SK-N-SH (cell line): ENCODE data around the gene DCDC2. TPM values are rescaled to one million over a fixed set of nuclear protein-coding genes. Genes with fewer than 3 reads are reported as not detected.

ENCODE experiments used
- CTCF ChIA-PET: fragments of 300-600, 350-600 bp; formaldehyde crosslinking; extraction: SDS; loops from one replicate; lab custom pipeline; 2021; lab: Yijun Ruan, JAX
- POLR2A ChIA-PET: fragments of 350-600 bp; sonication (Branson Sonifier 250); formaldehyde crosslinking; extraction: SDS; loops from one replicate; lab custom pipeline; 2020; ENCODE audit warnings: antibody characterized with exemption, inconsistent platforms; lab: Yijun Ruan, JAX
- DNase-seq: peaks from one replicate; pipeline ENCODE4 v3.0.0; 2012
- H2AFZ ChIP-seq: fragments of 200-600 bp; sonication (generic); 2 replicates; pipeline ENCODE4 v1.8.1; 2016; ENCODE audit warnings: antibody characterized with exemption, mild to moderate bottlenecking, low read depth
- H3F3A ChIP-seq: fragments of 200-600 bp; sonication (generic); replicated peaks from 2 replicates; pipeline ENCODE3; 2016; ENCODE audit warnings: antibody characterized with exemption, mild to moderate bottlenecking; ENCODE audit not compliant: insufficient read depth
- H3K27ac ChIP-seq, 2 experiments: fragments of 200-500 bp in 1 of 2; fragments of 200-600 bp in 1 of 2; sonication (Bioruptor generic) in 1 of 2; sonication (generic), shearing (Covaris generic) in 1 of 2; 2 replicates each; pipeline versions ENCODE4 v1.5.1 to v1.6.1; 2014 to 2016; ENCODE audit warnings: low read depth in 2 of 2, inconsistent platforms in 1 of 2, low read length in 1 of 2, mild to moderate bottlenecking in 1 of 2, mixed read lengths in 1 of 2
- H3K27me3 ChIP-seq: fragments of 200-600 bp; sonication (generic), shearing (Covaris generic); 2 replicates; pipeline ENCODE4 v1.6.1; 2016; ENCODE audit warnings: mixed run types; ENCODE audit not compliant: insufficient read depth
- H3K36me3 ChIP-seq, 2 experiments: fragments of 200-500 bp in 1 of 2; fragments of 200-600 bp in 1 of 2; sonication (Bioruptor generic) in 1 of 2; sonication (generic) in 1 of 2; replicated peaks in 1 of 2; 2 replicates each; pipeline versions ENCODE3 to v1.5.1; 2014 to 2016; ENCODE audit warnings: low read length in 1 of 2, mild to moderate bottlenecking in 1 of 2; ENCODE audit not compliant: insufficient read depth in 2 of 2, control insufficient read depth in 1 of 2
- H3K4me1 ChIP-seq, 2 experiments: fragments of 200-500 bp in 1 of 2; fragments of 200-600 bp in 1 of 2; sonication (Bioruptor generic) in 1 of 2; sonication (generic), shearing (Covaris generic) in 1 of 2; 2 replicates each; pipeline versions ENCODE4 v1.5.1 to v1.6.1; 2014 to 2016; ENCODE audit warnings: low read depth in 1 of 2, low read length in 1 of 2, mixed run types in 1 of 2; ENCODE audit not compliant: insufficient read depth in 2 of 2, control insufficient read depth in 1 of 2
- H3K4me2 ChIP-seq: fragments of 200-600 bp; sonication (generic), shearing (Covaris generic); 2 replicates; pipeline ENCODE4 v1.6.1; 2017; ENCODE audit warnings: mixed run types
- H3K4me3 ChIP-seq, 2 experiments: fragments of 200-500 bp in 1 of 2; fragments of 200-600 bp in 1 of 2; sonication (Bioruptor generic) in 1 of 2; sonication (generic), shearing (Covaris generic) in 1 of 2; 2 replicates each; pipeline versions ENCODE4 v1.5.1 to v1.8.1; 2014 to 2016; ENCODE audit warnings: low read depth in 2 of 2, inconsistent platforms in 1 of 2, low read length in 1 of 2, mild to moderate bottlenecking in 1 of 2, mixed read lengths in 1 of 2, moderate library complexity in 1 of 2
- H3K79me2 ChIP-seq: fragments of 200-600 bp; sonication (generic); 2 replicates; pipeline ENCODE4 v1.8.1; 2017; ENCODE audit warnings: mild to moderate bottlenecking; ENCODE audit not compliant: insufficient read depth
- H3K9ac ChIP-seq: fragments of 200-600 bp; sonication (generic); 2 replicates; pipeline ENCODE4 v1.6.1; 2017; ENCODE audit warnings: mixed run types
- H3K9me2 ChIP-seq: fragments of 200-600 bp; sonication (generic); 2 replicates; pipeline ENCODE4 v1.6.1; 2017; ENCODE audit warnings: mixed run types
- H3K9me3 ChIP-seq: fragments of 200-600 bp; sonication (generic); 2 replicates; pipeline ENCODE4 v1.6.1; 2017; ENCODE audit warnings: mixed run types, mild to moderate bottlenecking, moderate library complexity
- H4K20me1 ChIP-seq: fragments of 200-600 bp; sonication (generic); 2 replicates; pipeline ENCODE4 v1.6.1; 2017; ENCODE audit warnings: mild to moderate bottlenecking, mixed run types; ENCODE audit not compliant: insufficient read depth
- CTCF ChIP-seq: fragments of 200-600 bp; sonication (generic); IDR thresholded peaks from 2 replicates; pipeline ENCODE4 v1.6.1; 2017; ENCODE audit warnings: antibody characterized with exemption, mild to moderate bottlenecking, moderate library complexity
- EP300 ChIP-seq, 2 experiments: IDR thresholded peaks; 2 replicates each; pipeline versions ENCODE4 v1.4.0 to v1.6.1; 2012; ENCODE audit warnings: borderline replicate concordance in 1 of 2, low read depth in 1 of 2, low read length in 1 of 2
- FOXJ3 ChIP-seq: sonication (generic); formaldehyde crosslinking; IDR thresholded peaks from 2 replicates; pipeline ENCODE4 v1.5.1; 2020; ENCODE audit warnings: mild to moderate bottlenecking, missing genetic modification reagents
- FOXM1 ChIP-seq: IDR thresholded peaks from 2 replicates; pipeline ENCODE4 v1.4.0; 2012; ENCODE audit warnings: low read depth, mild to moderate bottlenecking
- GATA2 ChIP-seq: sonication (generic); formaldehyde crosslinking; IDR thresholded peaks from 2 replicates; pipeline ENCODE4 v1.5.0; 2020; ENCODE audit warnings: mild to moderate bottlenecking, missing genetic modification reagents
- MEF2A ChIP-seq: IDR thresholded peaks from 2 replicates; pipeline ENCODE4 v1.4.0; 2012; ENCODE audit warnings: low read depth, borderline replicate concordance
- MXI1 ChIP-seq: IDR thresholded peaks from 2 replicates; pipeline ENCODE4 v1.6.1; 2012; ENCODE audit warnings: mild to moderate bottlenecking, low read depth, low read length, improper control_type of control experiment
- POLR2AphosphoS5 ChIP-seq: IDR thresholded peaks from 2 replicates; pipeline ENCODE4 v1.6.1; 2012; ENCODE audit warnings: low read depth, low read length
- RCOR1 ChIP-seq: fragments of 150-350 bp; IDR thresholded peaks from 2 replicates; pipeline ENCODE4 v1.6.1; 2017; ENCODE audit warnings: antibody characterized with exemption, low read length
- RFX5 ChIP-seq: IDR thresholded peaks from 2 replicates; pipeline ENCODE4 v1.6.1; 2012; ENCODE audit warnings: mild to moderate bottlenecking, improper control_type of control experiment, low read length
- RXRA ChIP-seq: IDR thresholded peaks from 2 replicates; pipeline ENCODE4 v1.4.0; 2012; ENCODE audit warnings: low read depth, mild to moderate bottlenecking, borderline replicate concordance
- TCF12 ChIP-seq: IDR thresholded peaks from 2 replicates; pipeline ENCODE4 v1.4.0; 2012
- USF2 ChIP-seq: fragments of 150-350 bp; IDR thresholded peaks from 2 replicates; pipeline ENCODE4 v1.6.1; 2017; ENCODE audit warnings: antibody characterized with exemption, low read length, low read depth, borderline replicate concordance
- YY1 ChIP-seq: IDR thresholded peaks from 2 replicates; pipeline ENCODE4 v1.4.0; 2012; ENCODE audit warnings: low read depth, mild to moderate bottlenecking
- WGBS: methylation state at CpG from one replicate; pipeline ENCODE4 v1.1.6; 2017; ENCODE audit warnings: low lambda C conversion rate; 5-methylcytosine and 5-hydroxymethylcytosine counted together
- polyA plus RNA-seq, 3 experiments: library from polyadenylated mRNA; depleted of rRNA; stranded (reverse); fragments of >200 nt; gene quantifications; 2 replicates each; pipeline ENCODE4 v1.2.3, GENCODE V29; 2012
- TF ChIP-seq, protein P1 (sequence below): fragments of 150-350 bp; IDR thresholded peaks from 2 replicates; pipeline ENCODE4 v1.6.1; 2016; ENCODE audit warnings: mild to moderate bottlenecking, low read depth, low read length
- TF ChIP-seq, protein P2 (sequence below): IDR thresholded peaks from 2 replicates; pipeline ENCODE4 v1.4.0; 2012; ENCODE audit warnings: low read depth
- TF ChIP-seq, protein P3 (sequence below): IDR thresholded peaks from 2 replicates; pipeline ENCODE4; 2012

DCDC2 gene
- polyA plus RNA-seq, 1 of the 3 experiments (the other 2 are of a cell fraction): not detected

GRCh38 chr6:24139080-24139479 lies 218.8 kb downstream of the DCDC2 start:
- no peak for TF ChIP-seq TCF12
- TF ChIP-seq MEF2A: no peak
- TF ChIP-seq FOXJ3: no peak
- Histone ChIP-seq H3K36me3 (no peaks in the 10 kb centered on the region), H3K9ac (no peak overlapping the region), H3K4me1 (no peaks in the 10 kb centered on the region), H3K4me3 (no peak overlapping the region), H3K9me2 (no peaks in the 10 kb centered on the region), H4K20me1 (no peaks in the 10 kb centered on the region), H3K79me2 (no peaks in the 10 kb centered on the region), H3K4me2 (no peak overlapping the region), H3K27me3 (no peaks in the 10 kb centered on the region), H3K27ac (no peak overlapping the region), H2AFZ (no peak overlapping the region), H3K9me3 (no peaks in the 10 kb centered on the region), H3F3A (no peaks in the 10 kb centered on the region)
- CTCF ChIA-PET: no interaction called here
- POLR2A ChIA-PET: no interaction called here
- WGBS: 22% methylated on average over 2 of the region's 2 CpGs
- DNase-seq: peak; percentile 15

GRCh38 chr6:24131751-24132150 lies 226.1 kb downstream of the DCDC2 start:
- Histone ChIP-seq H3K4me1 (peaks cover 0 to 3% of the 10 kb centered on the region in 2 experiments; a peak in 2 of 4 replicates), H3K9me3 (no peaks in the 10 kb centered on the region), H4K20me1 (no peaks in the 10 kb centered on the region), H3K27ac (no peak overlapping the region), H3K4me2 (no peak overlapping the region), H3K36me3 (peaks cover 0 to 2% of the 10 kb centered on the region in 2 experiments), H3K27me3 (no peaks in the 10 kb centered on the region), H3K79me2 (no peaks in the 10 kb centered on the region), H3F3A (no peaks in the 10 kb centered on the region), H3K9me2 (no peaks in the 10 kb centered on the region), H2AFZ (no peak overlapping the region), H3K4me3 (no peak overlapping the region), H3K9ac (no peak overlapping the region)
- CTCF ChIA-PET: no interaction called here
- POLR2A ChIA-PET: no interaction called here
- WGBS: 19% methylated on average over 2 of the region's 2 CpGs
- no peak for DNase-seq
- TF ChIP-seq FOXM1 (no peak), TCF12 (no peak), RFX5 (no peak), FOXJ3 (no peak), GATA2 (CRISPR knock-in tag) (no peak), CTCF (no peak)

- Histone ChIP-seq H3K27ac (peak overlapping the region in 1 of 2 experiments; percentile 45; a peak in 2 of 4 replicates), H3K4me2 (no peak overlapping the region), H3K79me2 (no peaks in the 10 kb centered on the region), H3K9ac (no peak overlapping the region), H4K20me1 (no peaks in the 10 kb centered on the region), H3K9me2 (no peaks in the 10 kb centered on the region), H3F3A (no peaks in the 10 kb centered on the region), H3K36me3 (peaks cover 0 to 2% of the 10 kb centered on the region in 2 experiments), H3K9me3 (no peaks in the 10 kb centered on the region), H3K4me1 (peaks cover 0 to 8% of the 10 kb centered on the region in 2 experiments; a peak in 2 of 4 replicates), H3K27me3 (no peaks in the 10 kb centered on the region), H2AFZ (no peak overlapping the region), H3K4me3 (peak overlapping the region in 1 of 2 experiments; percentile 50; a peak in 1 of 4 replicates)
- whole genome bisulfite sequencing: 3% methylated on average over 2 of the region's 2 CpGs
- POLR2A ChIA-PET: no interaction called here
- CTCF ChIA-PET: interaction anchor here (1.2 to 1.4 kb wide), 2 partner anchors 41 to 78 kb away, joined by 5 to 8 read pairs; no protein-coding TSS in a partner anchor
- peak; percentile 26 for DNase-seq
- TF ChIP-seq RFX5 (no peak), POLR2AphosphoS5 (no peak), MEF2A (no peak), EP300 (IDR thresholded peaks at IDR 0.05; ENCODE audit: borderline replicate concordance in 1 of 2, low read depth in 1 of 2, low read length in 1 of 2) (peak in 1 of 2 experiments; percentile 34; a peak in 1 of 4 replicates), RXRA (no peak), MXI1 (no peak), RCOR1 (peak; percentile 57; the same call in 1 of the 2 replicates), YY1 (no peak), USF2 (no peak)
- TF ChIP-seq, protein P1, sequence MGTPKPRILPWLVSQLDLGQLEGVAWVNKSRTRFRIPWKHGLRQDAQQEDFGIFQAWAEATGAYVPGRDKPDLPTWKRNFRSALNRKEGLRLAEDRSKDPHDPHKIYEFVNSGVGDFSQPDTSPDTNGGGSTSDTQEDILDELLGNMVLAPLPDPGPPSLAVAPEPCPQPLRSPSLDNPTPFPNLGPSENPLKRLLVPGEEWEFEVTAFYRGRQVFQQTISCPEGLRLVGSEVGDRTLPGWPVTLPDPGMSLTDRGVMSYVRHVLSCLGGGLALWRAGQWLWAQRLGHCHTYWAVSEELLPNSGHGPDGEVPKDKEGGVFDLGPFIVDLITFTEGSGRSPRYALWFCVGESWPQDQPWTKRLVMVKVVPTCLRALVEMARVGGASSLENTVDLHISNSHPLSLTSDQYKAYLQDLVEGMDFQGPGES: no peak
- TF ChIP-seq, protein P2, sequence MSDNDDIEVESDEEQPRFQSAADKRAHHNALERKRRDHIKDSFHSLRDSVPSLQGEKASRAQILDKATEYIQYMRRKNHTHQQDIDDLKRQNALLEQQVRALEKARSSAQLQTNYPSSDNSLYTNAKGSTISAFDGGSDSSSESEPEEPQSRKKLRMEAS: no peak
- TF ChIP-seq, protein P3, sequence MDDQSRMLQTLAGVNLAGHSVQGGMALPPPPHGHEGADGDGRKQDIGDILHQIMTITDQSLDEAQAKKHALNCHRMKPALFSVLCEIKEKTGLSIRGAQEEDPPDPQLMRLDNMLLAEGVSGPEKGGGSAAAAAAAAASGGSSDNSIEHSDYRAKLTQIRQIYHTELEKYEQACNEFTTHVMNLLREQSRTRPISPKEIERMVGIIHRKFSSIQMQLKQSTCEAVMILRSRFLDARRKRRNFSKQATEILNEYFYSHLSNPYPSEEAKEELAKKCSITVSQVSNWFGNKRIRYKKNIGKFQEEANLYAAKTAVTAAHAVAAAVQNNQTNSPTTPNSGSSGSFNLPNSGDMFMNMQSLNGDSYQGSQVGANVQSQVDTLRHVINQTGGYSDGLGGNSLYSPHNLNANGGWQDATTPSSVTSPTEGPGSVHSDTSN: no peak
Measured at GRCh38 chr6:24127316-24127715, 230.5 kb downstream of the DCDC2 start.
